Stimulated activated CD8-positive, alpha-beta memory T cell treated with anti-CD3 and anti-CD28 coated beads, Interleukin-15, amount 100 ng/mL, for 24 hours (primary cell): Measurements from ENCODE around the gene HLA-B.
"Not testable (repeated sequence)": the region's sequence is repeated elsewhere in the genome, so short reads cannot be mapped to it uniquely, and the experiment has no call there.

Source experiments
- DNase-seq: peaks from one replicate; pipeline ENCODE4 v3.0.0-alpha.2; 2020; ENCODE audit warnings: low read depth

HLA-B gene

DNA sequence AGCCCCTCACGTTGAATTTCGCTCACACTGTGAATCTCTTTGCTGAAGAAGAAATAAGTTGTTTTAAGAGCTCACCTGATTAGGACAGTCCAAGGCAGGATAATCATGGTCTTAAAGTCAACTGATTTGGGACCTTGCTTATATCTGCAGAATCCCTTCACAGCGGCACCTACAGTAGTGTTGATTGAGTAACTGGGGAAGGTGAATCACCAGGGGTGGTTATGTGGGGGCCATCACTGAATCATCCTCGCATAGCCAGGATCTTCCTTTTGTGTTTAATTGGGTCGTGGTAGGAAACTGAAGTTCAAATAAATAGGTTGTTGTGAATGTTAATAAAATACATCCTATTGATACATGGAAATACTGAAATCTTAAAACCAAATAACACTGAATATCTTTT lies 26.2 kb upstream of the HLA-B start:
- no peak for DNase-seq

GRCh38 chr6:31381666-31382065 lies 24.7 kb upstream of the HLA-B start:
- no peak for DNase-seq

DNA sequence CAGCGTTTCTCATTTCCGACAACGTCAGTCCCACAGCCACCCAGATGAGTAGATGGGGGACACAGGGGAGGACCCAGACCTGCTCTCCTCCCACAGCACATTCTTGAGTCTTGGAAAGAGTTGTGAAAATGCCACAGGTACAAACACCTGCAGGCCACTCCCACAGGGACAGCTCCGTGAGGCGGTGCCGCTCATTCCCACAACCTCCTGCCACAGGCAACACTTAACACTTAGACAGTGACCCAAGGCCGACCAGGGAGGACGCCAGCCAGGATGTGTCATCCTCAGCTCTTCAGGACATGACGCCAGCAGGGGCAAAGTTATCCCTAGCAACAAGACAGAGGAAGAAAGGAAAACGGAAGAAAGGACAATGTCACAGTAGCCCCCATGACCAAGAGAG lies 22.9 kb upstream of the HLA-B start:
- DNase-seq: no peak

GRCh38 chr6:31378721-31379103 lies 21.7 kb upstream of the HLA-B start:
- no peak for DNase-seq

GRCh38 chr6:31378062-31378720 lies 21.2 kb upstream of the HLA-B start:
- no peak for DNase-seq

DNA sequence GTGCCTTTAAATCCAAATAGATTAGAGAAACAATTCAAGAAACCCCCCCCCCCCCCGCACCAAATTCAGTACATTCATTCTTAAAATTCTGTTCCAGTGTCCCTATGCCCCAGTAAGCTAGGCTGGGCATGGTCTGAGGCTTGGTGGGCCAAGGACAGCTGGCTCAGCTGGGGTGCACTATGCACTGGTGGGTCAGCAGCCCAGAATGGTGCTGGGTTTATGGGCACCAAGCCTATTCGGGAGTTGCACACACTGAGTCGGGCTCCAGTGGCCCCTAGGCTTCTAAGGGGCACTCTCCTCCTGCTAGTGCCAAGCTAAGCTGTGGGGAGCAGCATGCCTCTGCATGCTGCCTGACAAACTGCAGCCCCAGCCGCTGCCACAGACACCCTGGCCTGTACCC lies 20.1 kb upstream of the HLA-B start:
- DNase-seq: no peak

DNA sequence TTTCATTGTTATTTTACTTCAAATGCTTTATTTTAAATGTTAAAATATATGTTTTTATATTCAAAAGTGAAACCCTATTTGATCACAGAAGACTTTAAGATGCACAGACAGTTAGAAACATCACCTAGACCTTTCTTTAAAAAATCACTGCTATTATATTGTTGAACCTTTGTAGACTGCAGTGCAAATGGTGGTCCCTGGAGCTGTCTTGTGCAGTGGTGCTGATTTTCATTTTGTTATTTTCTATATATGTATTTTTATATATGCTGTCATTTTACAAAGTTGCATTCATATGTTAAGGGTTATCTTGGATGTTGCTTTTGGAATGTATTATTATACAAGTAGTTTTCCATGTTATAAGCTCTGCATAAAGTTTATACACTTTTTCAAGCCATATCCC lies 18.7 kb upstream of the HLA-B start:
- no peak for DNase-seq

DNA sequence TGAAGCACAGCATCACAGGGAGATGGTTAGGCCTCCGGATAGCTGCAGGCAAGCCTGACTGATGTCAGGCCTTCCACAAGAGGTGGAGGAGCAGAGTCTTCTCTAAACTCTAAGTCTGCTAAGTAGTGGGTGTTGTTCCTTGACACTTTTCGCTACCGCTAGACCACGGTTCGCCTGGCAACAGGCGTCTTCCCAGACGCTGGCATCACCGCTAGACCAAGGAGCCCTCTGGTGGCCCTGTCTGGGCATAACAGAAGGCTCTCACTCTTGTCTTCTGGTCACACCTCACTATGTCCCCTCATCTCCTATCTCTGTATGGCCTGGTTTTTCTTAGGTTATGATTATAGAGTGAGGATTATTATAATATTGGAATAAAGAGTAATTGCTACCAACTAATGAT lies 17.1 kb upstream of the HLA-B start:
- not testable (repeated sequence) for DNase-seq

DNA sequence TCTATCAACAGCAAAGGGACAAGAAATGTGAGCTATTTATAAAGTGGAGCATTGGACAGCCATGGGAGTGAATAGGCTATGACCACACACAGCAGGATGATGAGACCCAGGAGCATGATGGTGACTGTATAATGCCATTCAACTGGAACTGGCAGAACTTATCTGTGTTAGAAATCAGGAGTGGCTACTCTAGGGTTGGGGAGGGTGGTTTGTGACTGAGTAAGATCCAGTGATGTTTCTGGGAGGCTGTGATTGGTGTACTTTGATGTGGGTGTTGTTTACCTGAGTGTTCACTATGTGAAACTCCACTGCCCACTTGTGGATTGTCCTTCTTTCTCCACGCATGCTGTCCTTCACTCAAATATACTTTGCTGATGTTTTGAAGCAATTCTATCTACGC lies 11.5 kb upstream of the HLA-B start:
- no peak for DNase-seq

DNA sequence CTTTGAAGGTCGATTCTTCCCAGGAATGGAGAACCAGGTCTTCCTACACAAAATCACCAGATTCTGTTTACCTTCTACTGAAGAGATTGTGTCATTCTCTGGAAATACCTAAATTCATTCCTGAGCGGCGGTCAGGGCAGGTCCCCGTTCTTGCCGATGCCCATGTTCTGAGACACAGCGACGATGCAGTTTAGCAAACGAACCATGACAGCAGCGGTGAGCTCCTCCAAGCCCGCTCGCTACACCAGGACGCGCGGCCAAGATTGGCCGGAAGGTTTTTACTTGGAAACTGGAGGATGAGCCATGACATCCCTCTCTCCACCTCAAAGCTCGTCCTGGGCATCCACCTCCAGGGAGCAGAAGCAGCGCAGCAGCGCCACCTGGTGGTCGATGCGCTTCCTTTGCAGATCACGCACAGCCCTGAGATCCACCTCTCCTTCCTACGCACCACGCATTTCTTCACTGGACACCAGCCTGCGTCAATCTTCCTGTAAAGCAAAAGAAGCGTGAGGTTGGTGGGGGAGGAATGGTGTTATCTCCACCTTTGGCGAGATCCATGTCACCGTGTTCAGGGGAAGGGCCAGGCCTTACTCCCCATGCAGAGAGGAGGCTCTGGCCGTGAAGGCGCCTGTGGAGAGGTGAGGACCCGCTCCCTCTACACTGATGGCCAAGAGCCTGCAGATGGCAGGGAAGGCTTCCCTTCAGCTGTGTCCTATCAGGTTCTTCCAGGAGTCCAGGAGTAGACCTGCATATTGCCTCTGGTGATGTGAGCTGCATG lies 9.9 kb upstream of the HLA-B start:
- DNase-seq: peak; percentile 85

GRCh38 chr6:31365864-31366263 lies 8.9 kb upstream of the HLA-B start:
- DNase-seq: no peak

DNA sequence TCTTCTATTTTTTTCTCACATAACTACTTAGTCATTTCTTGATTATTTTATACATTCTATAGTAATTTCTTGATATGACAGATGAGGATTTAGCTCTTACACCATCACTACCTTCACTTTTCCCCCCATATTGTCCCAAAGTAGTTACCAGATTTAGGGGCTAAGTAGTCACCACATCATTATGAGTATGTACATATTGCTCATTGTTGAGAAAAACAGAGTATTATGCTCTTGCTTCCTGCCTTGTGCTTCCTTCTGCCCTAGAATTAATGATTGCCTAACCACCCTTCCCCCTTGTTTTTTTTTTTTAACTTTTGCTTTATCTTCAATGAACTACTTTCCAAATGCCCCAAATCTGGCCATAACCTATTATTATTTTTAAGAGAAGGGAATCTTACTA lies 6.8 kb upstream of the HLA-B start:
- DNase-seq: no peak

GRCh38 chr6:31362751-31363150 lies 5.8 kb upstream of the HLA-B start:
- DNase-seq: no peak

- no peak for DNase-seq
Measured at GRCh38 chr6:31359581-31359980, 2.6 kb upstream of the HLA-B start.

DNA sequence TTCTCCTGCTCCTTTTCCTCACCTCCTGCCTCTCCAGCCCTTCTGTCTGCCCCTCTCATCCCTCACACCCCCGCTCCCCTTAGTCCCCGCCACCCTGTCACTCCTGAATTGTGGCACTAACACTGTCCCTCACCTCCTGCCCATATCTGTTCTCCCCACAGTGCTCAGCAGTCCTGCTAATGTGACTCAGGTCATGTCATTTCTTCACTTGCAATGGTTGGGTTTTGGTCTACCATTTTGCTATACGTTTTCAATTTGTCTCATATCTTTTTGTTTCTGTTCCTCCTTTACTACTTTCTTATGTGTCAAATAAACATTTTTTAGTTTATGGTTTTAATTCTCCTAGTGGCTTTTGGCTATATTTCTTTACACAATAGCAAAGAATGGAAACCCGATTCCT lies 1.3 kb upstream of the HLA-B start:
- no peak for DNase-seq

DNA sequence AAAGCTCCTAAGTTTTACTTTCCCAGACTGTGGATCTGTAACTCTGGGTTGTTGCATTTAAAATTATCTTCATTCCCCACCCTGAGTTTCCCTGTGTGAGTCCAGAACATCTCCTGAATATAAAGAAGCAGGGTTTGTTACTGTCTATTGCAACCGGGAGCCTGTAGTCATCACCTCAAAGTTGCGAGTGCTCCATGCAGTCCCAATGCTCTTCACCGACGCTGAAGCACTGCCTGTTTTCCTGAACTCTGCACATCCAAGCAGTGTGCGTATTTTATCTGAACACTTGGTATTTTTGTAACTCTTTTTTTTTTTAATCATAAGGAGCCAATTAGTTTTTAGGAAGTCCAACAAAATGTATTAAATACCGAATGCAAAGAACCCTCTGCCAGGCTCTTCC lies 907 bp upstream of the HLA-B start:
- no peak for DNase-seq

GRCh38 chr6:31356216-31356945 lies 598 bp downstream of the HLA-B start:
- no peak for DNase-seq

DNA sequence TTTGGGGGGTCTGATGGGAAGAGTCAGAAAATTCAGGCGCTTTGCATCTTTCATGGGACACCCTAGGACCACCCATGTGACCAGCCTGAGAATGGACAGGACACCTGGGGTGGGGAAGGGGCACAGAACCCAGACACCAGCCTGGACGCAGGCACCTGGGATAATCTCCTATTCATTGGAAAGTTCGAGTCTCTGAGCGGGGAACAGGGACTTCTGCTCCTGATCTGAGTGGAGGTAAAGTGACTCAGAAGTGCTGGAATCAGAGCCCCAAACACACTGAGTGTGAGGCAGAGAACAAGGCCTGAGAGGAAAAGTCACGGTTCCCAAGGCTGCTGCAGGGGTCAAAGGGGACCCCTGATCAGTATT lies 1.4 kb downstream of the HLA-B start:
- no peak for DNase-seq

DNA sequence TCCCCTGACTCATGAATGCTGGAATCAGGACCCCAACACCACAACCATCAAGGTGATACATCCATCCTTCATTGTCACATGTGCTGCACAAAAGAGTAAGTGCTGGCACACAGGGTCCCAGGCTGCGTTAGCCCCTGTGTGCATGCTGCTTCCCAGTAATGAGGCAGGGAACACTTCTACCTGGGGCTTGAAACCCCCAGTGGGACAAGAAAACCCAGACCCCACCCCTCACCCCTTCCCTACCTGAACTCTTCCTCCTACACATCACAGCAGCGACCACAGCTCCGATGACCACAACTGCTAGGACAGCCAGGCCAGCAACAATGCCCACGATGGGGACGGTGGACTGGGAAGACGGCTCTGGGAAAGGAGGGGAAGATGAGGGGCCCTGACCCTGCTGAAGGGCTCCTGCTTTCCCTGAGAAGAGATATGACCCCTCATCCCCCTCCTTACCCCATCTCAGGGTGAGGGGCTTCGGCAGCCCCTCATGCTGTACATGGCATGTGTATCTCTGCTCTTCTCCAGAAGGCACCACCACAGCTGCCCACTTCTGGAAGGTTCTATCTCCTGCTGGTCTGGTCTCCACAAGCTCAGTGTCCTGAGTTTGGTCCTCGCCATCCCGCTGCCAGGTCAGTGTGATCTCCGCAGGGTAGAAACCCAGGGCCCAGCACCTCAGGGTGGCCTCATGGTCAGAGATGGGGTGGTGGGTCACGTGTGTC lies 2.0 kb downstream of the HLA-B start:
- no peak for DNase-seq

DNA sequence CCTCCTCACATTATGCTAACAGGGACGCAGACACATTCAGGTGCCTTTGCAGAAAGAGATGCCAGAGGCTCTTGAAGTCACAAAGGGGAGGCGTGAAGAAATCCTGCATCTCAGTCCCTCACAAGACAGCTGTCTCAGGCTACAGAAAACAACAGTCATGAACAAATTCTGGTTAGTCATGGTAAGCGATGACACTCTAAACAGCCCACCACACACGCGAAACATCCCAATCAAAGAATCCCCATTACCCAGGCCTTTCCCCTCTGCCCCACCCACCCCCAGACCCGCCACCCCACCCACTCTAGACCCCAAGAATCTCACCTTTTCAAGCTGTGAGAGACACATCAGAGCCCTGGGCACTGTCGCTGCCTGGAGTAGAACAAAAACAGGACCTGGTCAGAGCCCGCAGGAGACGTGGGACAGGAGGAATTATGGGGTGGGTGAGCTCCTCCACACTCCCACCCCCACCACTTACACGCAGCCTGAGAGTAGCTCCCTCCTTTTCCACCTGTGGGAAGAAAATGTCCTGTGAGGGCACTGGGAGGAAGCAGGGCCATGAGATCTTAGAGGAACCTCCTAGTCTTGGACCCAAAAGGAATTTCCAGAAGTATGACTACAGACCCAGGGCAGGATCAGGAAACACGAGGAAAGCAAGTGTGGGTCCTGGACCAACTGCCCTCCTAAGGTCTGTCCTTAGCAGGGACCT lies 2.7 kb downstream of the HLA-B start:
- no peak for DNase-seq

DNA sequence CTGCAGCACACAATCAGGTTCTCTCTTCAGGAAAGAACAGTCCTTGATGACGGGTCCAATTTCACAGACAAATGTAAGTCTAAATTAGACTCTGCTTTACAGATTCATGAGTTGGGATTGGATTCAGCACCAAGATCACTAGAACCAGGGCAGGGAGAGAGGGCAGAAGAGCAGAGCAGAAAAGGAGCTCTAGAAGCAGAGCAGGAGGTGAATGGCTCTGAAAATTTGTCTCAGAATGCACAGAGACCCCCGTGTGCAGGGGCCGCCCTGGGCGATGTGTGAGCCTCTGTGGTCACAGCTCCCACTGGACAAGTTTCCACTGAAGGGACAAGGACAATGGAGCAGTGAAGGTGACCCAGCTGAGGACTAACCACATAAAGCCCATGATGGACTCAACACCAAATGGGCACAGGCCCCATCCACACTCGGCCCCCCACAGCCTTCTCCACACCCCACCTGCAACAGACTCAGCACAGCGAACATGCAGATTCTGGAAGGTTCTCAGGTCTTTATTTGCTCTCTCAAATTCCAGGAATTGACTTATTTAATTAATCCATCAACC lies 3.5 kb downstream of the HLA-B start:
- DNase-seq: no peak
